Stimulated activated CD8-positive, alpha-beta memory T cell treated with anti-CD3 and anti-CD28 coated beads, Interleukin-7, amount 100 ng/mL, for 4 hours (primary cell): ENCODE measurements around the gene GRM7.

Source experiments
- DNase-seq, 2 donors: peaks; one replicate each; pipeline ENCODE4 v3.0.0-alpha.2; 2020; ENCODE audit warnings: low read depth in 2 of 2

GRM7 gene

DNA sequence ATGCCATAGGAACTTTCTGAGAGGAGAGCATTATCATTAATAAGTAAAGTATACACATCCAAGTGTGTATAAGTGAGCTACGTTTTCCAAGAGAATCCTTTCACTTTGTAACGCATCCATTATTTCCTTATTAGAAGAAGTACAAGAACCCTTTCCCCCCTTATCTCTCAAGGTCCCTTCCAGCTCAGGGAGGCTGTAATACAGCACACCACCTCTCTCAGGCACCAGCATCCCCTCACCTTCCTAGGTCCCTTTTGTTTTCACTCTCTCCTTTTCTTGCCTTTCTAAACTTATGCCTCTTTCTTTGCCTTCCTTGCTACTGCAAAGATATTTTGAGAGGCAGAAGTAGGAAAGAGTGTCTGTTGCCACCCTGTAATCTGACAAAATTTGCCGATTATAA is 446.0 kb downstream of the GRM7 start:
- no peak for DNase-seq

DNA sequence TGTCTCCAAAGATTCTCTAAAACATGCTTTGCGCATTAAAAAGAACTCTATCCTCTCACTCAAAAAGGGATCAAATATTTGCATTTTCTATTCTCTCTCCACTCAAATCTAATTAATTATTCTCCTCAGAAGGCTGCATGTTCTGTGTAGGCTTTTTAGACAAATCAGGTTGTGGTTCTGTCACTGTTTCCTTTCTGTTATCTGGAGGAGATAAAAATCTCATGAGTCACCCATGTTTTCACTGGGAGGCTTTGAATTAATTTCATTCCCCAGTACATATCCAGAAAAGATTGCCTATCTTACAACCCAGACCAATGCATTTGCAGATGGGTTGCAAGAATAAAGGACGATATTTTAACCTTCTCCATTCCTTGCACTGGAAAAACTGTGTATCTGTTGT is 446.5 kb downstream of the GRM7 start:
- no peak for DNase-seq

DNA sequence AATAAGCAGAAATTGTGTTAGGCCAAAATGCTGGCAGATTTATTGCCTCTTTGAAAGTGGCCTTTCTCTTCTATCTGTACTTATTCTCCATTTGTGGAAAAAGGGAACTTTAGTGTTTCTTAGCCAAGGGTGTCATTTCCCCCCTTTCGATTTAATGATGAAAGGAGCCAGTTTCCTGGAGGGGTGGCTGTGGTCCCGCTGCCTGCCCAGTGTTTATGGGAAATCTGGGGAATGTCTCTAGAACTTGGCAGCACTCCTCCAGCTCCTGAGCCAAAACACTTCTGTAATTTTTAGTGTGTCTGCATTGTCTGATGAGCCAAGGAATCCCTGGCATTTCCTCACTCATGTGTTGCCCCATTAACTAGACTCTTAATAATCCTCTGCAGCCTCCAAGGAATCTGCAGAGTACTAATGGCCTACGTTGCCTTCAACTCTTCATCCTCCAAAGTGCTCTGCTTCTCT is 448.8 kb downstream of the GRM7 start:
- DNase-seq: no peak

DNA sequence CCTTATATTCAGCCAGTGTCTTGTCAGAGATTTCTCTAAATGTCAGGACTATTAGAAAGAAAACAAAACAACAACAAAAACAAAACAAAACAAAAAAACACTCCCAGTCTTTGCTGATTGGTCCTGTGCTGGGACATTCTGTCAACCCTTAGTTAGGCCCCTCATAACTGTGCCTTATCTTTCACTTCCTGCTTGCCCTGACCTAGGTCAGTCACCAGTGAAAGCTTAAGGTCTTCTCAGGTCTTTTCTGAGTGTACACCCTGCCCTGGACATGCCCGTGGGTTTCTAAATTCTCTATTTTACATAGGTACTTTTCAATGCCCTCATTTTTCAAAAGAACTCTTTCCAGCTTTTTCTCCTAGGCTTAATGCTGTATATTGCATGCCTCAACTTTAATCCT is 454.1 kb downstream of the GRM7 start:
- no peak for DNase-seq

DNA sequence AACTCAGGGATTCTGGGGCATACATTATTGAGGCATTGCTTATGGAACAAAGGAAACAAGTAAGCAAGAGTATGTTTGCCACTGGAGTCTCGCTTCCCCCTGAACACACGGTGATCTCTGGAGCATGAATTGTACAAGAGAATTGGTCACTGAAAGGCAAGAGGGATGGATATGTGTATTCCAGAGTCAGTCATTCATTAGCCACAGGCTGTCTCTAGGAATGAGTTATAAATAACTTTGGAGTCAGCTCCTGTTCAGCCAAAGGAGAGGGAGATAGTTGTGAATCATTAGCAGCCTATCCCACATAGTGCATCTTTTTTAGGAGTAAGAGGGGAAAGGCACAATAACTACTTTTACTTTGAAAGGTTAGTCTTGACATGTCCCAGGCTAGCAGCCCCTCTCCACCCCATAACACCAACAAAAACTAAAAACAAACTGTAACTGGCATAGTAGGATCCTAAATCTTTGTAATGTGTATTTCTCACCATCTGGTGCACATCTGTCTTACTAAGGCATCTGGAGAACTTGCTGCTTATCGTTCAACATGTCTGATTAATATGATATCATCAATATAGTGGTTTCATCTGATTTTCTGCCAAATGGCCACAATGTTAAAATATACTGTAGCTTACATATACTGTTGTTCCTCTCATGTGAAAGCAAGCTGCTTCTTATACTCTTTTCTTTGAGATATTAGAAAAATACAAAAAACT is 462.2 kb downstream of the GRM7 start:
- DNase-seq: no peak

DNA sequence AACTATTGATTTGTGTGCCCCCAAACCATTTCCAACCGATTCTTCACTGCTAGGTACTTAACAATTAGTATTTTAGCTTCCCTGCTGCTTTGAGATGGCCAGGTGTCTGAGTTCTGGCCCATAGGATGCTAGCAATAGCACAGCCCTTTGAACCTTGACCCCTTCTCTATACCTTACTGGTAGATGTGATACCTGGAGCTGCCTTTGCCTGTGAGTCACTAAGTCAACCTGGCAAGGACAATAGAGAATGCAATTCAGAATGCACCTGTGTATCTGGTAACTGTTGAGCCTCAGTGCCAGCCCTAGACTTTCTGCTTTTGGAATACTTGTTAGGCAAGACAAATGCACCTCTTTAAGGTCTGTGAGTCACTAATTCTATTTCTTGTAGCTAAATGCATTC is 467.4 kb downstream of the GRM7 start:
- DNase-seq: no peak

DNA sequence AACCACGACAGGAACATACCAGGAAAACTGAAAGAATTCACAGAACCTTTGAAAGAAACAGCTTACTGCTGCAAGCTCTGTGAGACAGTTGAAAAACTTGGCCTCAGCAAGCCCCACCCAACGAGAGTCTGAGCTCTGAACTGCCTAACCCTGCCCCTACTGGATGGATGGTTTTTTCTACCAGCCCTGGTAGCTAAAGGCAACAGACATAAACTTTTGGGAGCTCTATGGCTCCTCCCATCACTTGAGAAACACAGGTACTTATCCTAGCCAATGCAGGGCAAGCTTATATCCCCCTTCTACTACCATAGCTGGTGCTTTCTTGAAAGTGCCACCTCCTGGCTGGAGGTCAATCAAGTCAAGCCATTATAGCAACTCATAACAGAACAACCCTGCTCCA is 471.8 kb downstream of the GRM7 start:
- DNase-seq: no peak

DNA sequence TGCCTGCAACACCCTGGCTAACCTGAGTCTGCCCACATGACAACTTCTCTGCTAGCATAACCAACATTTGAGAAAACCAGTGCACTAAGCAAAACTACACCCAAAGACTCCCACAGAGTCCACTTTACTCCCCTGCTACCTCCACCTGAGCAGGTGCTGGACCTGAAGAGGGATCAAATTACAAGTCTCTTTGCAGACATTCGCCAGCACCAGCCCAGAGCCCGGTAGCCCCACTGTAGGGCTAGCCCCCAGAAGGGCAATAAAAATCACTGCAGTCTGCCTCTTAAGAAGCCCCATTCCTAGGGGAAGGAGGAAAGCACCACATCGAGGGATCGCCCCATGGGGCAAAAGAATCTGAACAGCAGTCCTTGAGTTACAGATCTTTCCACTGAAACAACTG is 472.2 kb downstream of the GRM7 start:
- DNase-seq: no peak

DNA sequence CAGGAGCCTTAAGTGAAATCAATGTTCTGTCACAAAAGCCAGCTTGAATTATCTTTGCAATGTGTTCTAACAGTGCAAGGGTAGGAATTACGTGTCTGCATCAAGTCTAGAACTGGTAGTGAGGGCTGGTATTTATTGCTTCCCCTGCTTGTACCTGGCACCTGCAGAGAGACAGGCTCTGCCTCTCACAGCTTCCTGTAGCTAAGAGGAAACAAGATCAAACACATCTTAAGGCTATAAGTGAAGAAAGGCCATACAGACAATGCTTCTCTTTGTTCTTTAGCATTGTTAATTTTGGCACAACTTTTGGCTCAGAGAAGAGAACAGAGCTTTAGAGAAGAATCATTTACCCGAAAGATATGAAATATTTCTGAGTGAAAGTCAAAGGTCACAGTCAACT is 479.9 kb downstream of the GRM7 start:
- DNase-seq: no peak

DNA sequence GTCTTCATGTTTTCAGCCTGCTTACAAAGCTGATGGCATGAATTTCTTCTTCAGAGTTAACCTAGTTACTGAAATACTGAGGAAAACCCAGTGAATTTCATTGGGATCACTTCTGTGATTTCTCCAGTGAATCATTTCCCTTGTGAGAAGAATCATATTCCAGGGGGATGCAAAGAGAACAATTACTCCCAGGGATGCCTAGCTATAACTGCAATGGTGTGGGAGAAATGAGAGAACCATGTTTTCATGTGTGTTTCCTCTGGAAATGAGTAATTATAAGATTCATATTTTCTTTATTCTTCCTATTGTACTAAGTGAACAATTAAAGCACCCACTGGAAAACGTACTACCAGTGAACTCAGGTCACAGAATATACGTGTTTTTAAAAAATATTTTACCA is 485.4 kb downstream of the GRM7 start:
- no peak for DNase-seq

DNA sequence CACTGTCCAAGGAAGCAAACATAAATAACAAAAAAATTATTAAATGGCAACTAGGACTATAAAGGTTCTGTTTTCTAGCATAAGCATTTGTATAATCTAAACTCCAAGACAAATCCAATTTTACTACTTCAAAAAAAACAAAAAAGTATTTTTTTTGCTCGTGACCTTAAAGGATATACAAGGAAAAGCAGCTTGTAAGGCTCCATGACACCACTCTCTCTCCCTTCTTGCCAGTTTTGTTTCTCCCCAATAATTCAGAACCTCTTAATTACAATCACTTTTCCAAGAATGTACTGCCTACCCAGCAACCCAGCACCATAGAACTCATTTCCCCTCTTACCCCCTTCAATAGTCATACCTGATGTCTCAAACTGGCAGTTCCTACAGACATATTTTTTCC is 496.2 kb downstream of the GRM7 start:
- DNase-seq: no peak

DNA sequence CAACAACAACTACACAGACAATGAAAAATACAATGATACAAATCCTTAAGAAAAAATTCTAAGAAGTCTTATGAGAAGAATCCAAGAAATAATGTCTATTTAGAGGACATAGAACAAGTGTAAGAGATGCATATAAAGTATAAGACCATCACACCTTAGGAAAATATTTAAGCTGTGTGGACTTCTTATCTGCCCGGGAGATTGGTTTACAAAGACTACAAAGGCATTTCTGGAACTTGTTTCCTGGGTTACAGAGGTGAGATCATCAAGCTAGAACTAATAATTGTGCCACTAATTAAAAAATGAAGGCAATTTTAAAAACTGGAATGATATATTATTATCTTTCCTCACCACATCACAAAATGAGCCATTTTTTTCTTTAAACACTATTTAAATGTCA is 507.1 kb downstream of the GRM7 start:
- DNase-seq: no peak

DNA sequence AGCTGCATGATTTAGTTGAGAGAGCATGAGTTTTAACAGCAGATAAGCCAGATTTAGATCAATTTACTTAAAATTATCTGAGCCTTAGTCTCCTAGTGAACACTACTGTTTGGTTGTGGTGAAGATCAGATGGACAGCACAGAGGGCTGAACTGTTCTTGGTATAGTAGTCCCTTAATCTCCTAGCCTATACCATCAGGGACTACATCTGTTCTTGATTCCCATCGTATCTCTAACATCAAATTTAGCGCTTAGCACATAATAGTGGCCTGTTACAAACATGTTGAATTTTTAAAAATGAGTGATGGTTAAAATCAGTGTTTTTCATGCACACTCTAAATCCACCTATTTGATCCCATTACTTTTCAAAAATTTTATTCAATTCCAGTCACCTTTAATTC is 507.7 kb downstream of the GRM7 start:
- DNase-seq: no peak

DNA sequence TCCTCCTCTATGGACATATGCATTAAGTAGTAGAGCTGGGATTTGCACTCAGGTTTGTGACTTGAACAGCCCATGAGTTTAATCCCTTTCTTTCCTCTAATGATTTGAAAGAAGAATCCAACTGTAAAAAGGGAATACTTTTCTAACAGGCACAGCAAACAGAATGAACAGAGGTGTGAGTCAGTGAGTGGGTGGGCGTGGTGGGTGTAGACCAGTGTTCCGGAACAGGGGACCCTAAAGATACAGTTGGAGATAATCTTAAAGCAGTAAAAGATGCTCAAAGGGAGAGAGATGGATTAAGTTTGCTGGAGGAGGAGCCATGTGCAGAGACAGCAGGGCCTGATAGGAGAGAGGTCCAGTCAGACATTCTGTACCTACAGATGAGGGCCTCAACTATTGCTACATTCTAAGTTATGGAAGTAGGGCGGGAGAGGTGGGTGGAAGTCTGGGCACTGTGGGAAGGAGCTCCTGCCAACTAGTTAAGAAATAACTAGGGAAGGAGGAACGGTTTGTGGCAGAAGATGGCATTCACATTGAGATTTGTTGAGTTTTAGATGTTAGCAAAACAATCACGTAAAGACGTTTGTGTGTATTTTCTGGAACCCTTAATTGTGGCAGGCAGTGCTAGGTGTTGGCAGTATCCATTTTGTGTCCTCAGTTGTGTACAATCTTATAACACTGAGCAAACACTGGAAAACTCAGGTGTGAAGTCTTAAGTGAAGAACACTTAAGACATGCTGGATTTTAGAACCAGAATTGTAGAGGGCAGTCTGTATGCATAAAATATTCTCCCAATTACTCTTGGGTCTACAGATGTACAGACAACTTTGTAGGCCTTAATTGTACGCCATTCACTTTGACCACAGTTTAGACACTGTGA is 511.0 kb downstream of the GRM7 start:
- DNase-seq: no peak

DNA sequence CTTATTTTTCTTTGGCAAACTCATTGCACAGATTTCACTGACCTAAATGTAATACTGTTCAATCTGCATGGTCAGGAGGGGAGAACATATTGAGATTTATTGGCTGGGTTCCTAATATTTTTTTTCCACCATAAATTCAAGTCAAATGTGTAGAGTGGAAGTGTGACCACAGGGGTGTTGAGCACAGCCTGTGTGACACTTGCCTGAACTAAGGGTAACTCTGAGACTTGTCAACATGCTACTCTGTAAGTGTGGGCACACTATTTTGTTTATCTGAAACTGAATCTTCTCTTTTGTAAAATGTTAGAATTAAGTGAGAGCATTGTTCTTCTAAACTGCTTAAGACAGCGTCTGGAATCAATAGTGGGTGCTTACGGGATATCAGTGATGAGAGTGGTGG is 516.2 kb downstream of the GRM7 start:
- no peak for DNase-seq

DNA sequence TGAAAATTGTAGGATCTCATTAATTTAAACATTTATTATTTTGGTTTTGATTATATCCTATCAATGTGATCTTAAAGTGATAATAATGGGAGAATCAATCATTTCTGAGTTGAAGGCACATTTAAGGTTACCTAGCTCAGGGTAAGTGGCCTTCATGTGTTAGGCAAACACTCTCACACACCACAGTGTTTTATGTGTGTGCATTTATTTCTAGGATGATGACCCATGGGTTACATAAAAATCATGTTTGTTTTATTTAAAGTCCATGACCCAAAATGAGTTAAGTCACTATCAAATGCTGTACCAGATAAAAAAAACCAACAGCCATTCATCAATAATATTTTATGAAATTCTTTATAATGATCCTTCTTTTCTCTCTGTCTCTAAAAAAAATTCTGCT is 520.8 kb downstream of the GRM7 start:
- no peak for DNase-seq

DNA sequence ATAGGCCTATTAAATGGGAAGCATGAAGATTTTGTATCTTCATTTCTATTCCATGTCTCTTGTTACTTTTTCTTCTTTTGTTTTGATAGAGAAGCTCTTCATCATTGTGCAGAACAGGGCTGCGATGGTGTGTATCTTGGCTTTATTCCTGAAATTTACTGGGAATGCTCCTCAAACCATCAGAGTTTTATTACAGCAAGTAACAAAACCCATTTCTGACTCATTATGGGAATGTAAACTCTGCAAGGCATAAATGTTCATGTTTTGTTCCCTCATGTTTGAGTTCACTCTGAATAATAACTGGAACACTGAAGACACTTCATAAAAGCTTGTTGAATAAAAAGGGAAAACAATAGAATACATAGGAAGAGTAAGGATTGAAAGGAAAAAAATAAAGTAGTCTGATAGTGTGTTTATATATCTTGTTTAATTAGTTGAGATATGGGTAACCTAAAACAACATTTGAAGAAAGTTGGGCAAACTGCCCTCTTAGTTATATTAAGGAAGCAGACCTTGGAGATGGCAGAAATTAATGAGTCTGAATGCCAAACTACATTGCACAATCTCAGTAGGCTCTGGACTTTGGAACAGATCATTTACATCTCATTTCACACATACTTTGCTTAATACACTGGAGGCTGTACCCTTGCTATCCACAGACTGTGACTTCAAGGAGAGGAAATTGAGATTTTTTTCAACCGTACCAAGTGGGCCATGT is 521.5 kb downstream of the GRM7 start:
- no peak for DNase-seq

DNA sequence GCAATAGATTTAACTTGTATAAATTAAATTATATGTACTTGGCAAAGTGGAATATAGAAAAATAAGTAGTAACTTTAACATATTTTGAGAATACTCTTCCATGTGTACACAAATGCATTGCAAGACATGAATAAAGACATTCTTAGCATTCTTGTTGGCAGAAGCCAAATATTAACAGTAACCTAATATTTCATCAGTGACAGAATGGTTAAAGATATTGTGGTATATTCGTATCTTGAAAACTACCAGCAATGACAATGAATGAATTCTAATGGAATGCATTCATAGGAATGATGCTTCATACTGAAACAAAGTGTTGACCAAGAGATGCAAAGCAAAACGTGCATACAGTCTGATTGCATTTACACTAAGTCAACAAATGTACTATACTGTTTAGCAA is 524.7 kb downstream of the GRM7 start:
- no peak for DNase-seq

DNA sequence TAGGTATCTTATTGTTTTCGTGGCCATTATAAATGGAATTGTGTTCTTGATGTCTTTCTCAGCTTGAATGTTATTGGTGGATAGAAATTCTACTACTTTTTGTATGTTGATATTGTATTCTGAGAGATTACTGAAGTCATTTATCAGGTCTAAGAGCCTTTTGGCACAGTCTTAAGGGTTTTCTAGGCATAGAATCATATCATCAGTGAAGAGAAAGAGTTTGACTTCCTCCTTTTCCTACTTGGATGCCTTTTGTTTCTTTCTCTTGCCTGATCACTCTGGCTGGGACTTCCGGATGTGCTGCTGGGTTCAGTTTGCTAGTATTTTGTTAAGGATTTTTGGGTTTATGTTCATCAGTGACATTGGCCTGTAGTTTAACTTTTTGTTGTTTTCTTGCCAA is 527.1 kb downstream of the GRM7 start:
- DNase-seq: no peak

DNA sequence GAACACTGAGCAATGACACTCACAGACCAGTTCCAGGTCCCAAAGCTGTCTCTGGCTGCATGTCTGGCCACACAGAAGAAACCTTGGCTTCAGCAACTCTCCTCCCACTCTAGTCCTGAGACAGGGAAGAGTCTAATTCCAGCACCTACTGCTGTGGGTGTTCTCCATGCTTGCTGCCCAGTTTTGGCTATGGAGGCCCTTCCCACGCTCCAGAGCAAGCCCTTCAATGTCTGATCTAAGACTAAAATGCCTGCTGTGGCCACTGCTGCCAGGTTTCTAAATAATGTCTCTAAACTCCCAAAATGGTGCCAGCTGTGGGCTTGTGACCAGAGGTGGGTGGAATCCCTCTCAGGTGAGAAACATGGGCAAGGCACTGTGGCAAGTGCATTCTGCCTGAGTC is 531.3 kb downstream of the GRM7 start:
- no peak for DNase-seq

DNA sequence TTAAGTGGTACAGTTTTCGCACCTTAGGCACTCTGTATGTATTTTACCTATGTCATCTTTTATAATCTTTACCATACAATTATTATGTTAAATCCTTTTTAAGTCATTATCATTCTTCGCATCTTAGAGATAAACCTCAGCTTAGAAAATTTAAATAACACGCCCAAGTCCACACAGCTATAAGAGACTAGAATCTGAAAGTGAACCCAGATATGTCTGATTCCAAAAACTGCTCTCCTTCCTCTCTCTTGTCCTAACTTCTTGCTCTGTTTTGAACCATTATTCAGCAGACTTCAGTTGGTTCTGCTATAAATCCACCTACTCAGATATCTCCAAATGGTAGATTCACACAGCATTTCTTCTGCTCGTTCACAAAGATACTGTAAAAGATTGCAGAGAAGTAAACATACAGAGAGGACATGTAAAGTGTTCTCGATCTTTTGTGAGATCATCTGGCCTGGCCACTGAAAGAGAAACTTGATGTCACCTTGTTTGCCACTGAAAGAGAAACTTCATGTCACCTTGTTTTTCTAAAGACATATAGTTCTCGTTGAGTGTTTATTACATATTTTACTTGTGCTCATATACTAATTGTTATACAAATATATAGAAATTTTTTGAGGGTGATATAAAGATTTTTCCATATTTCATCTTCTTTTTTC is 533.2 kb downstream of the GRM7 start:
- no peak for DNase-seq

DNA sequence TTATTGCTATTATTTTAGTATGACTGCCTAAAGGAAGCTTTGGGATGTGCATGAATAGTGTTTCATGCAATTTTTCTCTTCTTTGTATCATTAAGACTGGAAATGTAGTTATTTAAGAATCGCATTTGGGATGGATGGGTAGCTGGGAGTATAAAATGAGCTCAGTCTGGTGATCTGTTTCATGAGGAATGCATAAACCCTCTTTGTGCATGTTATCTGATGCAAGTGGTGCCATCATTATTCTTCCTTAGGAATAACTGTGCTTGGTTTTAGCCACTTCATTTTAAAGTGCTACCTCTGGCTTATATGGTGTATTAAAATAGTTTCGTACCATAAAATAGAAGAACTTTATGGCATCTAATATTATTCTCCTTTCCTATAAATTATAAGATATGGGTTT is 535.6 kb downstream of the GRM7 start:
- no peak for DNase-seq
